Cardiac fibroblast (primary cell): ENCODE results near the gene CT45A9.
"Not testable (repeated sequence)": the region's sequence is repeated elsewhere in the genome, so short reads cannot be mapped to it uniquely, and the experiment has no call there.

Experiments
- DNase-seq, 2 donors: peaks; one replicate each; pipeline versions ENCODE4 v3.0.0 to v3.0.0-alpha.2; 2010; ENCODE audit warnings: low read depth in 2 of 2
- H3K4me3 ChIP-seq, 2 donors: replicated peaks in 1 of 2; 1 replicate in 1 of 2; 2 replicates in 1 of 2; pipeline ENCODE4 v1.5.1; 2011; ENCODE audit warnings: low read depth in 2 of 2, low read length in 2 of 2, mild to moderate bottlenecking in 2 of 2, moderate library complexity in 1 of 2

Gene CT45A9

DNA sequence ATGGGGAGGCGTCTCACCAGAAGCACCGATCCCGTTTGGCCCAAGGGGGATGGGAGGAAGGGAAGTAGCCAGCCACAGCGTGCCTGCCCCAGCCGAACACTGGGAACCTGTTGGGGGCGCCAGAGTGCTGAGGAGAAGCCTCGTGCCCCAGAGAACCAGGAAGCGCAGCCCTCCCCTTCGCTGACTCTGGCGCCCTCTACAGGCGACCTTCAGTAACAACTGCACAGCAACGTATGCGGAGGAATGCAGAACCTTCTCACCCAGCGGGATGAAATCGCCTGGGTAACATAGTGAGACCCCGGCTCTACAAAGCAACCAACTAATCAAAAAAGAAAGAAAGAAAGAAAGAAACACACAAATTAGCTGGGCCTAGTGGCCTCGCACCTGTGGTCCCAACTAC, 51.7 kb downstream of the CT45A9 start, which contains the start of gene CT45A2:
TSS of gene CT45A2 (minus strand) at position 101 of the 400 bp plus-strand sequence. CDS start 3,747 bp downstream, outside the sequence.
- not testable (repeated sequence) for H3K4me3 ChIP-seq, DNase-seq
